Keratinocyte (primary cell): Measurements from ENCODE around the gene OR52K2. TPM values are rescaled to one million over a fixed set of nuclear protein-coding genes. Genes with fewer than 3 reads are reported as not detected.

Experiments used
- DNase-seq: peaks from one replicate; pipeline ENCODE4 v3.0.0-alpha.2; 2011; ENCODE audit warnings: low read depth, missing footprints, low spot score
- FAIRE-seq: peaks from 2 replicates; lab custom pipeline; 2011; peaks lifted over from hg19 to GRCh38; lab: Jason Lieb, UNC
- H2AFZ ChIP-seq: 2 replicates; pipeline ENCODE4 v1.6.0; 2012; ENCODE audit warnings: low read length, control low read depth, inconsistent platforms; ENCODE audit not compliant: control insufficient read depth
- H3K27ac ChIP-seq: 2 replicates; pipeline ENCODE4 v1.5.1; 2011; ENCODE audit warnings: low read length; ENCODE audit not compliant: control insufficient read depth, insufficient read depth
- H3K27me3 ChIP-seq: 3 replicates; pipeline ENCODE4 v1.6.0; 2011; ENCODE audit warnings: low read length; ENCODE audit not compliant: control insufficient read depth, insufficient read depth; ENCODE audit errors: extremely low read depth
- H3K36me3 ChIP-seq, 2 experiments: 2 replicates in 1 of 2; 3 replicates in 1 of 2; pipeline ENCODE4 v1.5.1; 2011; ENCODE audit warnings: low read length in 2 of 2, mild to moderate bottlenecking in 1 of 2; ENCODE audit not compliant: control insufficient read depth in 2 of 2, insufficient read depth in 2 of 2; ENCODE audit errors: extremely low read depth in 1 of 2
- H3K4me1 ChIP-seq: 3 replicates; pipeline ENCODE4 v1.5.1; 2011; ENCODE audit warnings: low read length; ENCODE audit not compliant: control insufficient read depth, insufficient read depth; ENCODE audit errors: extremely low read depth
- H3K4me2 ChIP-seq: 3 replicates; pipeline ENCODE4 v1.6.0; 2011; ENCODE audit warnings: low read depth, low read length; ENCODE audit not compliant: control insufficient read depth, insufficient read depth; ENCODE audit errors: extremely low read depth
- H3K4me3 ChIP-seq, 3 experiments: fragments of 200-600 bp in 1 of 3; sonication (generic) in 1 of 3; 2 replicates in 2 of 3; 3 replicates in 1 of 3; pipeline ENCODE4 v1.5.1; 2011 to 2016; ENCODE audit warnings: low read length in 3 of 3, mild to moderate bottlenecking in 3 of 3, control low read depth in 2 of 3, inconsistent platforms in 1 of 3, low read depth in 1 of 3, mixed read lengths in 1 of 3, mixed run types in 1 of 3, moderate library complexity in 1 of 3; ENCODE audit not compliant: control insufficient read depth in 2 of 3, insufficient read depth in 2 of 3; ENCODE audit errors: extremely low read depth in 1 of 3
- H3K79me2 ChIP-seq: 2 replicates; pipeline ENCODE4 v1.6.0; 2012; ENCODE audit warnings: low read length; ENCODE audit not compliant: control insufficient read depth, insufficient read depth
- H3K9ac ChIP-seq: 3 replicates; pipeline ENCODE4 v1.6.0; 2011; ENCODE audit warnings: low read length; ENCODE audit not compliant: control insufficient read depth, insufficient read depth; ENCODE audit errors: extremely low read depth
- H3K9me1 ChIP-seq: 3 replicates; pipeline ENCODE4 v1.6.0; 2011; ENCODE audit warnings: low read length; ENCODE audit not compliant: control insufficient read depth, insufficient read depth; ENCODE audit errors: extremely low read depth
- H3K9me3 ChIP-seq: 2 replicates; pipeline ENCODE4 v1.5.1; 2012; ENCODE audit warnings: low read depth, low read length; ENCODE audit not compliant: control insufficient read depth
- H4K20me1 ChIP-seq: 3 replicates; pipeline ENCODE4 v1.6.0; 2011; ENCODE audit warnings: low read length; ENCODE audit not compliant: control insufficient read depth, insufficient read depth; ENCODE audit errors: extremely low read depth
- CTCF ChIP-seq, 3 experiments: IDR thresholded peaks in 1 of 3; conservative IDR thresholded peaks in 1 of 3; optimal IDR thresholded peaks in 1 of 3; 2 replicates in 2 of 3; 3 replicates in 1 of 3; pipeline versions ENCODE3 to v1.5.1; 2011; ENCODE audit warnings: low read length in 3 of 3, mild to moderate bottlenecking in 3 of 3, moderate library complexity in 2 of 3, control low read depth in 1 of 3, inconsistent platforms in 1 of 3; ENCODE audit not compliant: insufficient read depth in 2 of 3; ENCODE audit errors: extremely low read depth in 1 of 3
- EZH2 ChIP-seq: IDR thresholded peaks from one replicate; pipeline ENCODE4 v1.6.1; 2012; ENCODE audit warnings: inconsistent platforms, mild to moderate bottlenecking, low read length, moderate library complexity
- dilution Hi-C: fragments of 300-500 bp; cut with MboI; formaldehyde crosslinking; loops from one replicate; pipeline ENCODE4 v1.7.0; 2020; ENCODE audit warnings: low sequenced_read_pairs; ENCODE audit not compliant: extremely low pct_ligation_motif_present
- polyA plus RNA-seq, 5 experiments: library from polyadenylated mRNA; depleted of rRNA in 3 of 5; stranded (reverse) in 3 of 5; stranded (forward) in 1 of 5; unstranded in 1 of 5; fragments of >200 nt; gene quantifications; 1 replicate in 1 of 5; 2 replicates in 3 of 5; 3 replicates in 1 of 5; pipeline versions ENCODE4 v1.2.1 to v1.2.3, GENCODE V29; 2011 to 2012; ENCODE audit warnings: missing spikeins in 2 of 5, low read depth in 1 of 5, low replicate concordance in 1 of 5

The OR52K2 gene
- polyA plus RNA-seq, 1 donor (not counting 4 experiments of a cell fraction or from before 2014, with no cell fraction given): not detected

GRCh38 chr11:4454021-4454420 is 4.9 kb downstream of the OR52K2 start:
- Histone ChIP-seq H3K27ac (no peak overlapping the region), H3K79me2 (no peaks in the 10 kb centered on the region), H3K36me3 (no peaks in the 10 kb centered on the region), H3K9me1 (no peaks in the 10 kb centered on the region), H3K27me3 (no peaks in the 10 kb centered on the region), H3K4me1 (peaks cover 11% of the 10 kb centered on the region), H3K4me2 (peak overlapping the region; percentile 31), H4K20me1 (no peaks in the 10 kb centered on the region), H3K9ac (no peak overlapping the region), H3K9me3 (peaks cover 4% of the 10 kb centered on the region), H2AFZ (peak overlapping the region; percentile 83), H3K4me3 (no peak overlapping the region)
- DNase-seq (no peak), FAIRE-seq (no peak)
- dilution Hi-C loops: no loop called here
- TF ChIP-seq EZH2 (no peak), CTCF (optimal IDR thresholded peaks at IDR 0.05 in 1 of 3, IDR thresholded peaks at IDR 0.05 in 1 of 3, conservative IDR thresholded peaks at IDR 0.05 in 1 of 3; ENCODE audit: extremely low read depth in 1 of 3, insufficient read depth in 2 of 3, low read length in 3 of 3) (no peak)

DNA sequence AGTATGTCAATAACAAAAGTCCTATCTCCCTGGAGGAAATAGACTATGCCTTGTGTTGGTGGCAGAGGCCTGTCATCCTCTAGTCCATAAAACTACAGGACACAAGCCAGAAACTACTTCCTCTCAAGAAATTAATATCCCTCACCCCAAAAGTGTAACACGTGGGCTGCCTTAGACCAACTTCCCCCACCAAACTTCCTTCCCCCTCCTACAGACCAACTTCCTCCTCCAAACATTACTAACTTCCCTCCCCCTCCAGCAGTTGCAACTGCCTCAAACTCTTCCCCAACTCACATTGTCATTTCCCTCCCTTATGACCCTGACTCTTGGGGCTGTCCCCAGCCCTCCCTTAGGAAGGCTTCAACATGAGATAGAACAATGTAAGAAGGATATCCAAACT is 6.3 kb downstream of the OR52K2 start:
- Histone ChIP-seq H3K9me3 (peaks cover 4% of the 10 kb centered on the region), H3K9me1 (no peaks in the 10 kb centered on the region), H3K4me1 (peaks cover 11% of the 10 kb centered on the region), H3K27me3 (no peaks in the 10 kb centered on the region), H3K36me3 (no peaks in the 10 kb centered on the region), H3K27ac (no peak overlapping the region), H3K9ac (no peak overlapping the region), H2AFZ (no peak overlapping the region), H3K79me2 (no peaks in the 10 kb centered on the region), H3K4me3 (no peak overlapping the region), H4K20me1 (no peaks in the 10 kb centered on the region), H3K4me2 (no peak overlapping the region)
- FAIRE-seq: no peak
- DNase-seq: no peak
- TF ChIP-seq EZH2 (no peak), CTCF (optimal IDR thresholded peaks at IDR 0.05 in 1 of 3, IDR thresholded peaks at IDR 0.05 in 1 of 3, conservative IDR thresholded peaks at IDR 0.05 in 1 of 3; ENCODE audit: extremely low read depth in 1 of 3, insufficient read depth in 2 of 3, low read length in 3 of 3) (no peak)
- dilution Hi-C loops: no loop called here
